GM18517 (cell line): ENCODE data around the gene DENR.
"Not testable (repeated sequence)": the region's sequence is repeated elsewhere in the genome, so short reads cannot be mapped to it uniquely, and the experiment has no call there.

ENCODE experiments used
- ATAC-seq: cut with Tn5 transposase; IDR thresholded peaks from one replicate; pipeline ENCODE4 v1.9.1; 2021; ENCODE audit warnings: mild to moderate bottlenecking, moderate library complexity; ENCODE audit not compliant: unreplicated experiment

Gene DENR, protein sequence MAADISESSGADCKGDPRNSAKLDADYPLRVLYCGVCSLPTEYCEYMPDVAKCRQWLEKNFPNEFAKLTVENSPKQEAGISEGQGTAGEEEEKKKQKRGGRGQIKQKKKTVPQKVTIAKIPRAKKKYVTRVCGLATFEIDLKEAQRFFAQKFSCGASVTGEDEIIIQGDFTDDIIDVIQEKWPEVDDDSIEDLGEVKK

DNA sequence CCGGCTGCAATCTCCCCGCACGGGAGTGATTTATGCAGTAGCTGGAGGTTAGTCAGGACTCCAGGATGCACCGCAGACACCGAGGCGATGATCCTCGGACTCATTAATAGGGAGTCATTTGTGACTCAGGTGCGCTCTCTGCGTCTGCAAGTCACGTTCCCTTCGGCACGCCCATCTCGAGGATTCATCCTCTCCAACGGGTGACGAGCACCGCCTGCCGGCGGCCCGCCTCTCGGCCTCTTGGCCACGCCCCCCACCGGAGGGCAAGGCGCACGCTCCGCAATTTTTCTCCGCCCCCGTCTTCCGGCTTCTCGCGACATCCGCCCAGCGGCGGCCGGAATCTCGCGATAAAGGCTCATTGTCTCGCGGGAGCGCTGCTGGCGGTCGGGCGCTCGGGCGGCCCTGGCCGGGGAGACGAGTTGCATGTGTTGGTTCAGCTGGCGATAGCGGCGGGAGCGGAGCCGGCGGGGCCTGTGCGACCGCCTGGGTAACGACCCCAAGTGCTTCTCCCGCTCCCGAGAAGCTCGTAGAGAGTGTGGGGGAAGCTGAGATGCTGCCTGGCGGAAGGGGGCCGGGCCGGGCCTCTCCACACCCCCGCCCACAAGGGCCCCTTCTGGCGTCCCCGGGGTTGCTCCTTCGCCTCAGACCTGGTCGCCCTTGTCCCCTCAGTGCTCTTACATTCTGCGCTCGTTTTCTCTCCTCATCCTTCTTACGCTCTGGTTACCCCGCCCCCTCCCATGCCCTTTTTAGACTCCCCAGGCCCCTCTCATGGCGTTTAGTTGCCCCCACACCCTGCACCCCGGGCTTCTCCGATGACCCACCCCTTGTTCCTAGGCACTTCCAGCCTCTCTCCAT, at the start of gene DENR:
Gene DENR, plus strand, starts transcription at position 361 of the 855 bp plus-strand sequence. CDS start 878 bp downstream, outside the sequence.
- ATAC-seq, result peak; percentile 94

GRCh38 chr12:122702890-122703611, 49.6 kb upstream of the DENR start, which contains the start of gene HCAR2:
TSS of gene HCAR2 (minus strand) at chr12:122703357. CDS start at chr12:122703283, 74 bp downstream.
- not testable (repeated sequence) for ATAC-seq

GRCh38 chr12:122703841-122704240, 48.8 kb upstream of the DENR start:
- ATAC-seq, result not testable (repeated sequence)

DNA sequence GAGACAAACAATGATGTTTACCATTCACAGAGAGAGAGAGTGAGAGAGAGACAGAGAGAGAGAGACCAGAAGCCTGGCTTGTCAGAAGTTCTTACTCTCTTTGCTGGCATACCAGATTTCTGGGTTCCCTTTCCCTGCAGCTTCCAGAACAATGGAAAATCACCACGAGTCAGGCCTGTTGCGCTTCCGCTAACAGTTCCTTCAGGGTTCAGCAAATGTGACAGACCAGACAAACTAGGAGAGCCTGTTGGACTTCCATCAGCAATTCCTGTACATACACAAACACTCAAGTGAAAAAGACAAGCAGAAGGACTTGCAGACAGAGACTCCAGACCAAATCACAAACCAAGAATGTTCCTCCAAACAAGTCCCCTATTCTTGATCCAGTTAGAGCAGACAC, 43.3 kb upstream of the DENR start:
- ATAC-seq, result not testable (repeated sequence)

DNA sequence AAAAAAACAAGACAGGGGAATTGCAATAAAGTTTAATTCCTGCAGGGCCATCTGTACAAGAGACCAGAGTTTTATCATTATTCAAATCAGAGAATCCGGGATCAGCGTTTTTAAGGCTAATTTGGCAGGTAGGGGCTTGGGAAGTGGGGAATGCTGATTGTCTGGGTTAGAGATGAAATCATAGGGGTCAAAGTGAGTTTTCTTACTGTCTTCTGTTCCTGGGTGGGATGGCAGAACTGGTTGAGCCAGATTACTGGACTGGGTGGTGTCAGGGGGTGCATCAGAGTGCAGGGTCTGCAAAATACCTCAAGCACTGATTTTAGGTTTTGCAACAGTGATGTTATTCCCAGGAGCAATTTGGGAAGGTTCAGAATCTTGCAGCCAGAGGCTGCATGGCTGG, 42.3 kb upstream of the DENR start:
- ATAC-seq, result not testable (repeated sequence)

DNA sequence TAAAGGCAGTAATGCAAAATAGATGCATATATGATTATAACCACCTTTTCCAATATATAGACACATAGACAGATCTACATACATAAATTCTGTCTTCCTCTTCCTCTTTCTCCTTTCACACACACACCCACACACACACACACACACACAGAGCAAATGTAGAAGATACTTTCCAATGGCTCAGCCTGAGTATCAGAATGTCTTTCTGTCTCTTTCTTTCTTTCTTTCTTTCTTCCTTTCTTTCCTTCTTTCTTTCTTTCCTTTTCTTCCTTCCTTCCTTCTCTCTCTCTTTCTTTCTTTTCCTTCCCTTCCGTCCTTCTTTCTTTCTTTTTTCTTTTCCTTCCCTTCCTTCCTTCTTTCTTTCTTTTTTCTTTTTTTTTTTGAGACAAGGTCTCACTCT, 41.4 kb upstream of the DENR start:
- ATAC-seq, result not testable (repeated sequence)

DNA sequence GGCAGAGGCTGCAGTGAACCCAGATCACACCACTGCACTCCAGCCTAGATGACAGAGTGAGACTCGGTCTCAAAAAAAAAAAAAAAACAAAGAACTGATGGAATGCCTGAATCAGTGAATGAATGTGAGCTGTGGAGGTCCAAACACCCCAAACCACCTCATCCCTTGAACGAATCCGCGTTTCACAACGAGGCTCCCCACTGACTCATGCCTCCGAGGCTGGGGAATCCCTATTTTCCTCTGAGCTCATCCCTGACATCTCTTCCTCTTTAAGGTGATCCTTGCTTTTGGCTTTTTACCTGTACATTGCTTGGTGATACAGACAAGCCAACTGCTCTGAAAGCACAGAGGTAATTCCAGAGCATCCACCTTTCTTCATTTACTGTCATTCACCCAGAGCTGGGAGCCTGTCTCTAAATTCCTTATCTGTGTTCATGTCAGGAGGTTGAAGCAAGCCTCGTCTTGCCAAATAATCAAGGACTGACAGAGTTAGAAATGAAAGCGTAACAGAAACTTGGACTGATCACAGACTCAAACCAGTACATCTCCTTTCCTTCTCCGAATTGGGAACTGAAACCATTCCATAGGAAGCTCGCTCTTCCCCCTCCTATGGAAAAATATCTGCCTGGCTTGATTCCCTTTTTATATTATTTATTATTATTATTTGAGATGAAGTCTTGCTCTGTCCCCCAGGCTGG, 39.0 kb upstream of the DENR start:
- not testable (repeated sequence) for ATAC-seq

DNA sequence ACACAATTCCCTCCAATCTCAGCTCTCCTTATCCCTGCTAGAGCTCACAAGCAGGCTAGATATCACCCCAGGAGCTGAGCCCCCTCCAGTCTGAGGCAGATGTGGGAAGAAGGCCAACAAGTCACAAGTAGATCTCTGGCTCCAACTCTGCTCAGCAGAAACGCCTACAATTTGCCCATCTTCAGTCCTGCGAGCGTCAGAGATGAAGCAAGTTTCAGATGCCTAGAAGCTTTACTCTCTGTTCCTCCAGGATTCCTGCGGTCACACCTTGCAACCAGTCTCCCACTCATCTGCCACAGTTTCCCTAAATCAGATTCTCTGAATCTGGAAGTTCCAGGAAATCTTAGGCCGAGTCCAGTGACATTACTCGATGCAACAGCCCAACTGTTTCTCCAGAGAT, 37.4 kb upstream of the DENR start:
- not testable (repeated sequence) for ATAC-seq

- ATAC-seq, result not testable (repeated sequence)
Measured at GRCh38 chr12:122716658-122717057, 36.0 kb upstream of the DENR start, which contains the start of gene HCAR3. TSS of gene HCAR3 (minus strand) at chr12:122716811. CDS start at chr12:122716737, 74 bp downstream.

DNA sequence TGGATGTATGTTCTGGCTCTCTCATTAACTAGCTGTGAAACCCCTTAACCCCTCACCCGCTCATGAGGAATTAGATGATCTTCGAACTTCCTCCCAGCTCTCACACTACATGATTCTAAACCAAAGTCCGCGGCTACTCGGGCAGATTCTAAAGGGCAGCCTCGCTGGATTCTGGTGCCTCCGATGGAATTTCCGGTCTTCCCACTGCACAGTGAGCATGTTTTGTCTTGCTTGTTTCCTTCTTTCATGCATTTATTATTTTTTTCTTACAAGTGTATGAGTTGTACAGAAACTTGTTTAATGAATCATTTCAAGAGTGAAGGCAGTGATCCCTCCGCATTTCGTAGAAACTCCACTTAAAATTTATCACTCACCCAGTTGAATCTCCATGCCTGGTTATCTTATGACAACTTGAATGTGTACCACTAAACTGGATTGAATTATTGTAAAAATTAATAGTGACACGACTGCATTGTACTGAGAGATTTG, 31.5 kb upstream of the DENR start:
- no peak for ATAC-seq

GRCh38 chr12:122722387-122722786, 30.2 kb upstream of the DENR start:
- no peak for ATAC-seq

- ATAC-seq, result no peak
Measured at GRCh38 chr12:122724641-122725243, 27.9 kb upstream of the DENR start.

DNA sequence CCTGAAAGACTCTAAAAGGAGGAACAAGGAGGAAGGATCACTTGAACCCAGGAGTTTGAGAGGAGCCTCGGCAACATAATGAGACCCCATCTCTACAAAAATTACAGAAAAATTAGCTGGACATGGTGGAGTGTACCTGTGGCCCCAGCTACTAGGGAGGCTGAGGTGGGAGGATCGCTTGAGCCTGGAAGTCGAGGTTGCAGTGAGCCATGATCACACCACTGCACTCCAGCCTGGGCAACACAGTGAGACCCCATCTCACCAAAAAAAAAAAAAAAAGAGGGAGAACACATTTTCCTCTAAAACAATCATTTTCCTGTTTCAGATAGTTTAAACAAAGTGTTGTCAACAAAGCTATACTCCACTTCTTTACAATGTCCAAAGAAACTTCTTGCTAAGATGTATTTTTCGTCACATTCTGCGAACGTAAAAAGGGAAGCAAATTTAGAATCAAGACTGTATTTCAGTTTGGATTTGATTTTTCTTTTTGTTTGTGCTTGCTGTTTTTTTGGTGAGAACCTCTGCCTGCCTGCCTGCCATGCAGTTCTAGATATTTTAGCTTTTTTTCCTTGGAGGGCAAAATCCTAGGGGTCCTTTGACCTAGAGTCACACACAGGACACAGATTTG, 27.1 kb upstream of the DENR start:
- ATAC-seq, result no peak

DNA sequence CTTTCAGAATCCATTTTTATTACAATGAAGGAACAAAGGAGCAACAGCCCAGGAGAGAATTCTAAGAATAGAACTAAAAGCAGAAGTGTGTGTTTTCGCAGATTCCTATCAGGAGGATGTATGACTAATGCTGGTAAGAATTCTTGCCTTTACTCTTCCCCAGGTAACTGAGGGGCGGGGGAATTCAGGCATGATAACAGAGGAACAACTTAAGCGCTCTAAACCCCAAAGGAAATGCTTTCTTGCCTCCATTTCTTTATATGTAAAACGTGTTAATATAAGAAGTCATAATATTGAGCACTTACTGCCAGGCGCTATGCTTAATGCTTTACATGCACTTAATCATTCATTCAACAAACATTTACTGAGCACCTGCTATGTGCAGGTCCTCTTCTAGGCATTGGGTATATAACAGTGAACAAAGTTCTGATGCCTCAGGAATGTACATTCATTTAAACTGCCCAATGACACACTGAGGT, 26.5 kb upstream of the DENR start:
- ATAC-seq, result no peak

- no peak for ATAC-seq
Measured at GRCh38 chr12:122729583-122730214, 22.9 kb upstream of the DENR start.

GRCh38 chr12:122730215-122731014, 22.2 kb upstream of the DENR start, which contains the start of gene HCAR1:
TSS of gene HCAR1 (minus strand) at chr12:122730844. CDS start at chr12:122730339, 505 bp downstream.
- ATAC-seq, result no peak

GRCh38 chr12:122732170-122732569, 20.5 kb upstream of the DENR start:
- ATAC-seq, result no peak

- no peak for ATAC-seq
Measured at GRCh38 chr12:122732611-122733010, 20.0 kb upstream of the DENR start.
